Measurements from ENCODE around the gene COX14.

- peak; percentile 78 for TF ChIP-seq CTCF (IDR thresholded peaks at IDR 0.05)
- no peak for TF ChIP-seq EZH2phosphoT487 (IDR thresholded peaks at IDR 0.05)
- no peak for TF ChIP-seq EZH2 (IDR thresholded peaks at IDR 0.05)
Observed at GRCh38 chr12:50132505-50133135, 20.6 kb downstream of the COX14 start.

All from neural progenitor cell (in vitro differentiated cells).